Hepatocyte (in vitro differentiated cells): Measurements from ENCODE around the gene PCBP1. TPM values are rescaled to one million over a fixed set of nuclear protein-coding genes. Genes with fewer than 3 reads are reported as not detected.
A peak's percentile ranks its signal among the peaks of the same experiment; 100 is the strongest.

Experiments used
- DNase-seq: peaks from one replicate; pipeline ENCODE4 v3.0.0-alpha.2; 2016; ENCODE audit warnings: low spot score
- H2AFZ ChIP-seq: fragments of 200-600 bp; sonication (generic); 2 replicates; pipeline ENCODE4 v1.6.0; 2016; ENCODE audit warnings: antibody characterized with exemption, mild to moderate bottlenecking
- H3K27ac ChIP-seq: fragments of 200-600 bp; sonication (generic); 2 replicates; pipeline ENCODE4 v1.5.1; 2016; ENCODE audit warnings: mild to moderate bottlenecking
- H3K27me3 ChIP-seq: fragments of 200-600 bp; sonication (generic); 2 replicates; pipeline ENCODE4 v1.6.1; 2016
- H3K36me3 ChIP-seq: fragments of 200-600 bp; sonication (generic); replicated peaks from 2 replicates; pipeline ENCODE4 v1.5.1; 2016; ENCODE audit warnings: low read depth; ENCODE audit not compliant: insufficient read depth
- H3K4me1 ChIP-seq: fragments of 200-600 bp; sonication (generic); 2 replicates; pipeline ENCODE4 v1.5.1; 2016; ENCODE audit warnings: mild to moderate bottlenecking, moderate library complexity; ENCODE audit not compliant: insufficient read depth
- H3K4me2 ChIP-seq: fragments of 200-600 bp; sonication (generic); 2 replicates; pipeline ENCODE4 v1.6.0; 2016
- H3K4me3 ChIP-seq: fragments of 200-600 bp; sonication (generic); 2 replicates; pipeline ENCODE4 v1.5.1; 2016; ENCODE audit warnings: mild to moderate bottlenecking
- H3K79me2 ChIP-seq: fragments of 200-600 bp; sonication (generic); 2 replicates; pipeline ENCODE4 v1.6.0; 2017; ENCODE audit warnings: mild to moderate bottlenecking
- H3K9me2 ChIP-seq: fragments of 200-600 bp; sonication (generic); replicated peaks from 2 replicates; pipeline ENCODE4 v1.6.0; 2017; ENCODE audit warnings: mild to moderate bottlenecking; ENCODE audit not compliant: insufficient read depth
- H3K9me3 ChIP-seq: fragments of 200-600 bp; sonication (generic); 2 replicates; pipeline ENCODE4 v1.5.1; 2016; ENCODE audit warnings: low read depth, mild to moderate bottlenecking
- H4K20me1 ChIP-seq: fragments of 200-600 bp; sonication (generic); 2 replicates; pipeline ENCODE4 v1.6.0; 2016; ENCODE audit warnings: mild to moderate bottlenecking; ENCODE audit not compliant: insufficient read depth, poor library complexity, severe bottlenecking
- CTCF ChIP-seq: fragments of 200-600 bp; sonication (generic); IDR thresholded peaks from 2 replicates; pipeline ENCODE4 v1.5.1; 2016; ENCODE audit warnings: antibody characterized with exemption, mild to moderate bottlenecking; ENCODE audit not compliant: poor library complexity
- EZH2 ChIP-seq: fragments of 200-600 bp; sonication (generic); IDR thresholded peaks from 2 replicates; pipeline ENCODE4 v1.6.1; 2016; ENCODE audit warnings: antibody characterized with exemption, mild to moderate bottlenecking, borderline replicate concordance
- EZH2phosphoT487 ChIP-seq: fragments of 200-600 bp; sonication (generic); IDR thresholded peaks from one replicate; pipeline ENCODE4 v1.6.1; 2018; ENCODE audit warnings: antibody characterized with exemption, mild to moderate bottlenecking, low read depth, moderate library complexity; ENCODE audit not compliant: unreplicated experiment, severe bottlenecking
- WGBS: methylation state at CpG from one replicate; pipeline ENCODE4 v1.1.6; 2016; ENCODE audit warnings: low lambda C conversion rate; ENCODE audit errors: missing lambda C conversion rate; 5-methylcytosine and 5-hydroxymethylcytosine counted together
- polyA plus RNA-seq: library from polyadenylated mRNA; unstranded; fragments of >200 nt; fragmentation: Nextera tagmentation; extraction: Ambion mirVana; gene quantifications from 2 replicates; pipeline ENCODE4 v1.2.1, GENCODE V29; 2016
- total RNA-seq: library from RNA; depleted of rRNA; stranded (reverse); fragments of >200 nt; gene quantifications from 2 replicates; pipeline ENCODE4 v1.2.3, GENCODE V29; 2014

The PCBP1 gene
- total and polyA plus RNA-seq, 2 experiments from 2014 or later: 97.1 to 183 TPM

- peak overlapping the region; percentile 91 for H2AFZ ChIP-seq
- H3K79me2 ChIP-seq: peaks cover 11% of the 10 kb centered on the region
- no peaks in the 10 kb centered on the region for H3K27me3 ChIP-seq
- peaks cover 4% of the 10 kb centered on the region for H3K4me1 ChIP-seq
- no peak overlapping the region for H3K4me3 ChIP-seq
- no peaks in the 10 kb centered on the region for H3K36me3 ChIP-seq
- no peak for TF ChIP-seq EZH2phosphoT487
- peak; percentile 73 for TF ChIP-seq CTCF
- peak overlapping the region; percentile 91 for H3K27ac ChIP-seq
- 75% methylated on average over 12 of the region's 13 CpGs for WGBS
- H4K20me1 ChIP-seq: no peaks in the 10 kb centered on the region
- no peaks in the 10 kb centered on the region for H3K9me3 ChIP-seq
- H3K4me2 ChIP-seq: no peak overlapping the region
- no peaks in the 10 kb centered on the region for H3K9me2 ChIP-seq
- peak; percentile 88 for DNase-seq
Measured at GRCh38 chr2:70070542-70071268, 16.6 kb upstream of the PCBP1 start.

- no peak overlapping the region for H3K4me2 ChIP-seq
- no peak overlapping the region for H2AFZ ChIP-seq
- no peaks in the 10 kb centered on the region for H3K36me3 ChIP-seq
- peaks cover under 1% of the 10 kb centered on the region for H3K79me2 ChIP-seq
- no peak overlapping the region for H3K4me3 ChIP-seq
- H3K4me1 ChIP-seq: peaks cover 1% of the 10 kb centered on the region
- WGBS: 83% methylated on average over 5 of the region's 5 CpGs
- no peak for TF ChIP-seq CTCF
- no peak for TF ChIP-seq EZH2phosphoT487
- TF ChIP-seq EZH2: no peak
- H4K20me1 ChIP-seq: no peaks in the 10 kb centered on the region
- no peaks in the 10 kb centered on the region for H3K9me3 ChIP-seq
- no peaks in the 10 kb centered on the region for H3K9me2 ChIP-seq
- H3K27me3 ChIP-seq: no peaks in the 10 kb centered on the region
- DNase-seq: no peak
- no peak overlapping the region for H3K27ac ChIP-seq
Measured at GRCh38 chr2:70073493-70073892, 13.8 kb upstream of the PCBP1 start.

GRCh38 chr2:70078384-70078783, 8.9 kb upstream of the PCBP1 start:
- H3K27me3 ChIP-seq: no peaks in the 10 kb centered on the region
- no peaks in the 10 kb centered on the region for H3K4me1 ChIP-seq
- TF ChIP-seq EZH2phosphoT487: no peak
- no peak for TF ChIP-seq EZH2
- TF ChIP-seq CTCF: no peak
- no peak for DNase-seq
- no peaks in the 10 kb centered on the region for H3K36me3 ChIP-seq
- H3K27ac ChIP-seq: no peak overlapping the region
- H3K79me2 ChIP-seq: peaks cover 2% of the 10 kb centered on the region
- no peak overlapping the region for H2AFZ ChIP-seq
- H3K4me2 ChIP-seq: no peak overlapping the region
- H3K9me3 ChIP-seq: no peaks in the 10 kb centered on the region
- no peaks in the 10 kb centered on the region for H4K20me1 ChIP-seq
- H3K9me2 ChIP-seq: no peaks in the 10 kb centered on the region
- no peak overlapping the region for H3K4me3 ChIP-seq
